ENCODE data around the gene MMP14.
"Not testable (repeated sequence)": the region's sequence is repeated elsewhere in the genome, so short reads cannot be mapped to it uniquely, and the experiment has no call there.

MMP14 gene

DNA sequence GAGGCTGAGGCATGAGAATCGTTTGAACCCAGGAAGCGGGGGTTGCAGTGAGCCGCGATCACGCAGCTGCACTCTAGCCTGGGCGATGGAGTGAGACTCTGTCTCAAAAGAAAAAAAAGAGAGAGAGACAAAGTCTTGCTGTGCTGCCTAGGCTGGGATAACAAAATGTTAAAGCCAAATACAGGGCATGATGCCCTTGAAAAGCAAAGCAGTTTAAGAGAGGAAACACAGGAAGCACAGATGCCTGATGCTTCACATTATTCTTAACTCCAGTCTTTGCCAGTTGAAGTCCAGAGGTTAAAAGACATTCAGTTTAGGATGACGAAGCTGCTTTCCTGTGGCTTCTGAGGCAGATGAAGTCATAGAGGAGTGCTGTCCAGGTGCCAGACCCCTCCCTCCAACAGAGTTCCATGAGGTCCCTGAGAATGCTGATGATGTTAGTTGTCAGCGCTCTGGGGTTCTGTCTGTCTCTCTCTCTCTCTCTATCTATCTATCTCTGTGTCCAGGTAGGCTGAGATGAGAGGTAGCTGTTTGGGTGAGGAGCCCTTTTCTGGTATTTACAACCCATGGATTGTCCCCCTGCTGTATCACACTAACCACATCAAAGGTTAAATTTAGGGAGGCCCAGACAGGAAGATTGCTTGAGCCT lies 11.6 kb upstream of the MMP14 start:
- no peaks in the 10 kb centered on the region for H3K9me3 ChIP-seq (ENCODE audit: control insufficient read depth, low read length)
- H3K9ac ChIP-seq: no peak overlapping the region
- H3K27me3 ChIP-seq (ENCODE audit: control insufficient read depth, insufficient read depth, low read length): no peaks in the 10 kb centered on the region
- no peak overlapping the region for H3K4me2 ChIP-seq (ENCODE audit: low read length)
- no peaks in the 10 kb centered on the region for H3K36me3 ChIP-seq (ENCODE audit: control insufficient read depth, insufficient read depth, low read length)
- peaks cover 2% of the 10 kb centered on the region for H3K79me2 ChIP-seq
- peak overlapping the region; percentile 70 for H2AFZ ChIP-seq
- TF ChIP-seq, protein P1, sequence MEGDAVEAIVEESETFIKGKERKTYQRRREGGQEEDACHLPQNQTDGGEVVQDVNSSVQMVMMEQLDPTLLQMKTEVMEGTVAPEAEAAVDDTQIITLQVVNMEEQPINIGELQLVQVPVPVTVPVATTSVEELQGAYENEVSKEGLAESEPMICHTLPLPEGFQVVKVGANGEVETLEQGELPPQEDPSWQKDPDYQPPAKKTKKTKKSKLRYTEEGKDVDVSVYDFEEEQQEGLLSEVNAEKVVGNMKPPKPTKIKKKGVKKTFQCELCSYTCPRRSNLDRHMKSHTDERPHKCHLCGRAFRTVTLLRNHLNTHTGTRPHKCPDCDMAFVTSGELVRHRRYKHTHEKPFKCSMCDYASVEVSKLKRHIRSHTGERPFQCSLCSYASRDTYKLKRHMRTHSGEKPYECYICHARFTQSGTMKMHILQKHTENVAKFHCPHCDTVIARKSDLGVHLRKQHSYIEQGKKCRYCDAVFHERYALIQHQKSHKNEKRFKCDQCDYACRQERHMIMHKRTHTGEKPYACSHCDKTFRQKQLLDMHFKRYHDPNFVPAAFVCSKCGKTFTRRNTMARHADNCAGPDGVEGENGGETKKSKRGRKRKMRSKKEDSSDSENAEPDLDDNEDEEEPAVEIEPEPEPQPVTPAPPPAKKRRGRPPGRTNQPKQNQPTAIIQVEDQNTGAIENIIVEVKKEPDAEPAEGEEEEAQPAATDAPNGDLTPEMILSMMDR (IDR thresholded peaks at IDR 0.05): no peak
- peaks cover 7% of the 10 kb centered on the region for H3K4me1 ChIP-seq
- no peak overlapping the region for H3K4me3 ChIP-seq (ENCODE audit: low read depth, low read length)
- H3K27ac ChIP-seq: no peak overlapping the region

DNA sequence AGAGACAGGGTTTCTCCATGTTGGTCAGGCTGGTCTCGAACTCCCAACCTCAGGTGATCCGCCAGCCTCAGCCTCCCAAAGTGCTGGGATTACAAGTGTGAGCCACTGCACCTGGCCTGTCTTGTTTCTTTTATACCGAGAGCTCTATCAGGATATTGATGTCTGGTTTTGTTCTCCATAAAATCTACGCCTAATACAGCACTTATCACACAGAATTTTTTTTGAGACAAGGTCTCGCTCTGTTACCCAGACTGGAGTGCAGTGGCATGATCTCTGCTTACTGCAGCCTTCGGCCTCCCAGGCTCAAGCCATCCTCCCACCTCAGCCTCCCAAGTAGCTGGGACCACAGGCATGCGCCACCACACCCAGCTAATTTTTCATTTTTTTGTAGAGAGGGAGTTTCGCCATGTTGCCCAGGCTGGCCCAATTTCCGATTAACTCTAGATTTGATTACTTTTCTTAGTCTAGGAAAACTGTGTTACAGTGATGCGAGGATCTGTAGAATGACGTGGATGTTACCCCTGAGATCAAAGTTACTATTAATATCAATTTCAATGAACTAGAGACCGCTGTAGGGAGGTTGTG lies 7.2 kb upstream of the MMP14 start:
- Histone ChIP-seq H2AFZ (peak overlapping the region; percentile 93), H3K4me2 (ENCODE audit: low read length) (peak overlapping the region; percentile 77), H3K4me3 (ENCODE audit: low read depth, low read length) (peak overlapping the region; percentile 89), H3K27ac (peak overlapping the region; percentile 93)
- not testable (repeated sequence) for H3K9me3 ChIP-seq (ENCODE audit: control insufficient read depth, low read length); H3K9ac ChIP-seq; H3K36me3 ChIP-seq (ENCODE audit: control insufficient read depth, insufficient read depth, low read length); H3K27me3 ChIP-seq (ENCODE audit: control insufficient read depth, insufficient read depth, low read length); H3K4me1 ChIP-seq; H3K79me2 ChIP-seq

DNA sequence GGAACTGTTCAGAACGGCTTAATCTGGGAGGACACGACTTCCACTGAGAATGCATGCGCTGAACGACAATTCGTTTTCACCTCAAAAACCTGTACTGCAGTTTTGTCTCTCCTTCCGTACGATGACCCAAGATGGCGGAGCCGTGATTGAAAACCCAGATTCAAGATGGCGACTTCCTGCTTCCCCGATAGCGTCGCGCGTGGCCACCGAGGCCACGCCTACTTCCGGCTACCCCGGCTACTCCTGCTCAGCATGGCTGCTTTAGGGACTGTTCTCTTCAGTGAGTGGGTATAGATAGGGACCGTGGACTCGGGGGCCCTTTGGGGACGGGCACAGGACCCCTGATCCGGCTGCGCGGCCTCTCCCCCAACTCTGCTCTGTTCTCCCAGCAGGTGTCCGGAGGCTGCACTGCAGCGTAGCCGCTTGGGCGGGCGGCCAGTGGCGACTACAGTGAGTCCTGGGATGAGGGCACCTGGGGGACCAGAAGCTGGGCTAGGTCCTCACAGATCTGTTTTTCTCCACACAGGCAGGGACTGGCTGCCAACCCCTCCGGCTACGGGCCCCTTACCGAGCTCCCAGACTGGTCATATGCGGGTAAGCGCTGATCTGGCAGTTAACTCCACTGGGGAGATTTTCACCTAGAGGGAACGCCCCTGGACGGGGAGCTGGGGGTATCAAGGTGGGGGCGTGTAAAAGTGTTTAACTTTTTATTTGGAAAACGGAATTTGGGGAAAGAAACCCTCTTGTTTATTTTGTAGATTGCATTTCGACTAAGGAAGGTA lies 6.5 kb upstream of the MMP14 start, which contains the start of gene MRPL52:
Gene MRPL52, plus strand, starts transcription at position 227 of the 782 bp plus-strand sequence. Its CDS starts 26 bp downstream, at position 253.
- Histone ChIP-seq H3K9ac (peak within 1 kb of the TSS; percentile 44), H3K27ac (peak within 1 kb of the TSS; percentile 93), H3K27me3 (ENCODE audit: control insufficient read depth, insufficient read depth, low read length) (no peaks in the 10 kb centered on the region), H3K4me1 (no peaks in the 10 kb centered on the region), H3K9me3 (ENCODE audit: control insufficient read depth, low read length) (no peaks in the 10 kb centered on the region), H3K4me2 (ENCODE audit: low read length) (peak within 1 kb of the TSS; percentile 77), H3K4me3 (ENCODE audit: low read depth, low read length) (peak within 1 kb of the TSS; percentile 89), H3K79me2 (peaks cover 2% of the 10 kb centered on the region), H2AFZ (peak within 1 kb of the TSS; percentile 93), H3K36me3 (ENCODE audit: control insufficient read depth, insufficient read depth, low read length) (no peaks in the 10 kb centered on the region)
- TF ChIP-seq, protein P1 (IDR thresholded peaks at IDR 0.05): no peak

DNA sequence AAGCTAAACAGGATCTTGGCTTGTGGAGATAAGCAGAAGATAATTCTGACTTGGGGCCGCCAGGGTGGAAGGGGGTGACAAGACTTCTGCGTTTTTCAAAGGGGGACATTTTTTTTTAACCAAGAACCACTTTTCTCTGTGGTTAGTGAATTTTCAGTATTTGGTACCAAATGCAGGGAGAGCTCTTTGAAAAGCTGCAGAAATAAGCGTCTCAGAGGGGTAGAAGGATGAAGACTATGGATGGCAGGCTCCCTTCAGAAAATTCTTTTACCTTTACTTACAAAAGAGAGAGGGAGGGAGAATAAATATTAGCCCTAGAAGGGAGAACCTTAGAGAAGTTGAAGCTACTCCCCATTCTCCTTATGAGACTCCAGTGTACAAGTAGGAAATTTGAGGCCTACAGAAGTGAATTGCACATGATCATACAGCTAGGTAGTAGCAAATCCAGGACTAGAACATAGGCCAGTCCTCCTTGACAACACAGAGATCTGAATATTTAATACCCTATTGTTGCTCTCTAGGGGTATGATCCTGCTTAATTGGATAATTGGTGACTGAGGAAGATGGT lies 5.9 kb upstream of the MMP14 start:
- Histone ChIP-seq H3K4me1 (no peaks in the 10 kb centered on the region), H3K27me3 (ENCODE audit: control insufficient read depth, insufficient read depth, low read length) (no peaks in the 10 kb centered on the region), H3K9ac (no peak overlapping the region), H3K4me2 (ENCODE audit: low read length) (peak overlapping the region; percentile 77), H2AFZ (peak overlapping the region; percentile 93), H3K9me3 (ENCODE audit: control insufficient read depth, low read length) (no peaks in the 10 kb centered on the region), H3K4me3 (ENCODE audit: low read depth, low read length) (peak overlapping the region; percentile 89), H3K27ac (peak overlapping the region; percentile 93), H3K79me2 (peaks cover 2% of the 10 kb centered on the region), H3K36me3 (ENCODE audit: control insufficient read depth, insufficient read depth, low read length) (no peaks in the 10 kb centered on the region)
- TF ChIP-seq, protein P1 (IDR thresholded peaks at IDR 0.05): no peak

DNA sequence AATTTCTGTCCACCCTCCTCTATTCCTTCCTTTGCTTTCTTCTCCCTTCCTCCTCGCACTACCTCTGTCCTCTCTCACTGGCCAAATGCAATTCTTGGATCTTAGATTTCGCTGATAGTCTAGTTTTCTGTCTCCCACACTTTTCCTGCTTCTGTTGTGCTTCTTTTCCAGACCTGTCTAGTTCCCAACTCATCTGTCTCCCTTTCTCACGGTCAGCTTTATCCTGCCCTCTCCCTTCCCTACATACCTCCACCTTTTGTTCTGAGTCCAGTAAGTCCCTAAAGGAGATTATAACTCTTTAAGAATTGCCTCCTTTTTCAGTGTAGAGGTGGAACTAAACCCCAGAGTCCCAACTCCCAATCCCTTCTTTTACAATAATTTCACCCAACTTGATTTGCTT lies 880 bp upstream of the MMP14 start:
- peak overlapping the region; percentile 93 for H3K4me2 ChIP-seq (ENCODE audit: low read length)
- no peak overlapping the region for H2AFZ ChIP-seq
- no peak overlapping the region for H3K4me3 ChIP-seq (ENCODE audit: low read depth, low read length)
- peaks cover 12% of the 10 kb centered on the region for H3K79me2 ChIP-seq
- no peaks in the 10 kb centered on the region for H3K27me3 ChIP-seq (ENCODE audit: control insufficient read depth, insufficient read depth, low read length)
- no peak overlapping the region for H3K9ac ChIP-seq
- H3K9me3 ChIP-seq (ENCODE audit: control insufficient read depth, low read length): no peaks in the 10 kb centered on the region
- TF ChIP-seq, protein P1 (IDR thresholded peaks at IDR 0.05): no peak
- no peaks in the 10 kb centered on the region for H3K36me3 ChIP-seq (ENCODE audit: control insufficient read depth, insufficient read depth, low read length)
- H3K4me1 ChIP-seq: peaks cover 13% of the 10 kb centered on the region
- H3K27ac ChIP-seq: peak overlapping the region; percentile 77
